Measurements from ENCODE around the gene LIAS.
"Not testable (repeated sequence)": the region's sequence is repeated elsewhere in the genome, so short reads cannot be mapped to it uniquely, and the experiment has no call there.

Gene LIAS

DNA sequence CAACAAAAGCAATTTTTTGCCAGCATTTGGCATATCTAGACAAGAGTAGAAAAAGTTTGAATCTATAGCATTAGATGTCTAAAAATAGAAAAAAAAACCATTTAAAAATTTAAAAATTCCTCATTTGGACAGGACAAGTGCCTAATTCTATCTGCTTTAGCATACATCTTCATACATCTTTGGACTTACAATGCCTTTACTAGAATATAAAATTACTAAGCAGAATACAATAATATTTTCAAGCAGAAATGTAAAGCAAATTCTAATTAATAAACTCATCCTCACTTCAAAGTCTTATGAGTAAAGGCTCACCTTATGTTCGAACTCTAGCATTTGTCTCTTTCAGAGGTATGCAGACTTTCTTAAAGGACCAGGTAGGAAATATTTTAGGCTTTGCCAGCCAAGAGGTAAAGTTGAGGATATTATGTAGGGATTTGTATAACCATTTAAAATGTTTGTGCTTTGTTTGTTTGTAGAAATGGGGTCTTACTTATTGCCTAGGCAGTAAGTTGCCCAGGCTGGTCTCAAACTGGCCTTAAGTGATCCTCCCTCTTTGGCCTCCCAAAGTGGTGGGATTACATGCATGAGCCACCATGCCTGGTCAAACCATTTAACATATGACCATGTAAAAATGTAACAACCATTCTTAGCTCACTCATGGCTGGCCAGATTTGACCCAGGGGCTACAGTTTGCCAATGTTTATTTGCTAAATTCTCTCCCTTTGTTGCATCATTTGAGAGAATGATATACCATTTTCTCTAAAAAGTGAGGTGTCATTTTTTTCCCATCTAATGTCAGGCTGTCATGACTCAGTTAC lies 39.3 kb downstream of the LIAS start:
- DNase-seq (ENCODE audit: low spot score) = no peak

DNA sequence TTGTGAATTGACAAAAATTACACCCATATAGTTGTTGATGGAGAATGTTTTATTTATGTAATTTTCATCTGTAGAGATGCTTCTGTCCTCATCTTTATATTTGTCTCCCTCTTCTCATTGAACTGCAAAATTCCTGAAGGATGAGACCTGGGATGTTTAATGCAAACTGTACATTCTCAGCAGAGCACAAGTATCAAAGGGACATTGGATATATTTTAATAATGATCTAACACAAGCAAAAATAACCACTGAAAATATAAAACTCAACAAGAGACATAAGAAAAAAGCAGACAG lies 39.8 kb downstream of the LIAS start:
- DNase-seq (ENCODE audit: low spot score) = no peak

DNA sequence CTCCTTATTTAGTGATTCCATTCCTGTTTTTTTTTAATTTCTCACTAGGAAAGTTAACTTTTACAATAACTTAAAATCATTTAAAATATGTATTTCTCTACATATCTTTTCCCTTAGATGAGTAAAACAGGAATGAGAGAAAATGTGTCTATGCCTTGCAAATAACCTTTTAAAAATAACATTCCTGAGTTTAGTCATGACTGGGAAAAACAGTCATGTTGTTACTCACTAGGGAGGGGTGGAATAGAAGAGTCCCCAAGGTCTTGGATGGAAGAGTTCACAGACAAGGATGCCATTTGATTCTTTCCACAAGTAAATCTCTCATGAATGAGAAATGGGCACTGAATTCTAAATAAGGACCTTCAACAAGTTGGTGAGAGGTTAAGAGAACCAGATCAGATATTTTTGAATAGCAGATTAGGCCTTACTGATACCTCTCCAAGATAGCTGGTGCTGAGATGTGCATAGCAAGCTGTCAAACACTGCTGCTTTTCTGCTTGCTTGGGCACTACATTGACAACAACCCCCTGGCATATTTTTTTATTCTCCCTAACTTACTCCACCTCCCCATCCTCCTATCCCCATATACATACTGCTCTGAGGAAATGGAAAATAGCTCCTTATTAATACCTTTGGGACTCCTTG lies 43.3 kb downstream of the LIAS start:
- no peak for DNase-seq (ENCODE audit: low spot score)

DNA sequence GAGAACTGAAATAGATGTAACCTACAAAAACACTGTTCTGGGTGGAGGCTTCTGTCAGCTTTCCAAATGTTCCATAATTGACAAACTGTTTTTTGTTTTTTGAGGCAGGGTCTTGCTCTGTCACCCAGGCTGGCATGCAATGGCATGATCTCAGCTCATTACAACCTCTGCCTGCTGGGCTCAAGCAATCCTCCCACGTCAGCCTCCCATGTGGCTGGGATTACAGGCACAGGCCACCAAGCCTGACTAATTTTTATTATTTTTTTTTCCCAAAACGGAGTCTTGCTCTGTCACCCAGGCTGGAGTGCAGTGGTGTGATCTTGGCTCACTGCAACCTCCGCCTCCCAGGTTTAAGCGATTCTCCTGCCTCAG lies 43.8 kb downstream of the LIAS start:
- DNase-seq (ENCODE audit: low spot score) = not testable (repeated sequence)

DNA sequence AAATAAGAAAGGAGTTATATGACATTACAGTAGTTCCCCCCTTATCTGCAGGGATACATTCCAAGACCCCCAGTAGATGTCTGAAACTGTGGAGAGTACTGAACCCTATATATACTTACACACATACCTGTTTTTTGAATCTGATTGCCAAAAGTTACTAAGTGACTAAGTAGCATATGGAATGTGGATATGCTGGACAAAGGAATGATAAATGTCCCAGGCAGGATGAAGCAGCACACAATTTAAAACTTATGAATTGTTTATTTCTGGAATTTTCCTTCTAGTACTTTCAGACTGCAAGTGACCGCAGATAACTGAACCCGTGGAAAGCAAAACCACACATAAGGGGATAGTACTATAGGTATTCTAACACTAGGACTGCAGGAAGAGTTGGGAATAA lies 45.7 kb downstream of the LIAS start:
- DNase-seq (ENCODE audit: low spot score) = no peak

DNA sequence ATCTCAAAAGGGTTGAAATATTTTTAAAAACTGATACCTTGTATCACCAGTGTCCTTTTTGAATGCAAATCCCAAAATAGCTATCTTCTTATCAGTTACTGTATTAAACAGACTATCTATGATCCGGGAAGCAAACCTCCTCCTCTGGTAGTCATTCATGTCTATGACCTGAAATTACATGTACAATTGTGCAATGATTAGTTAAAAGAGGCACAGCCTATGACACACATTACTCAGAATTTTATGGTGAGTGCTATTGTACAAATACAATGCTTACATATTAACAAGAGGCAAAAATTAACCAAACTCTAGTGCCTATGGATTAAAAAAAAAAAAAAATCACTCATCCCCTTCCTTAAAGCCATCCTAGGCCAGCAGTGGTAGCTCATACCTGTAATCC lies 46.7 kb downstream of the LIAS start:
- DNase-seq (ENCODE audit: low spot score) = no peak

DNA sequence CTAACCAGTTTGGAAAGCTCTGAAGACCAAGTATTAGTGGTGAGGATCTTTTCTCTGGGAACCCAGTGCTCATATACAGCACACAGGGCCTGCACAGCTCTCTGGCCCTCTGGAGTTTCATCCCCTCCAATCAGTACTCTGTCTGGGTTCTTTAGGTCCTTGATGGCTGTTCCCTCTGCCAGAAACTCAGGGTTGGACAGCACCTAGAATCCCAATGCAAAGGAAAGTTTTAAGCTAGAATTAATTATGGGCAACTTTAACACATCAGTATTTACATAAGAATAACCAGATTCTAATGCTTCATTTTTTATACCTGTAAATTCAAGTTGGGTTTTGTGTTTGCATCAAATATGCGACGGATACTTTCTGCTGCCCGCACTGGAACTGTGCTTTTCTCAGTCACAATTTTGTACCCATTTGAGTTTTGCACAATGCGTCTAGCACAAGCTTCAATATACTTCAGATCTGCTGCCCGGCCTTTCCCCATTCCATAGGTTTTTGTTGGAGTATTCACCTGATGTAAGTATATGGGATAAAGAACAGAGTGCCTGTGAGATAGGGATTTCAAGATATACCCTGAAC lies 51.6 kb downstream of the LIAS start:
- no peak for DNase-seq (ENCODE audit: low spot score)

DNA sequence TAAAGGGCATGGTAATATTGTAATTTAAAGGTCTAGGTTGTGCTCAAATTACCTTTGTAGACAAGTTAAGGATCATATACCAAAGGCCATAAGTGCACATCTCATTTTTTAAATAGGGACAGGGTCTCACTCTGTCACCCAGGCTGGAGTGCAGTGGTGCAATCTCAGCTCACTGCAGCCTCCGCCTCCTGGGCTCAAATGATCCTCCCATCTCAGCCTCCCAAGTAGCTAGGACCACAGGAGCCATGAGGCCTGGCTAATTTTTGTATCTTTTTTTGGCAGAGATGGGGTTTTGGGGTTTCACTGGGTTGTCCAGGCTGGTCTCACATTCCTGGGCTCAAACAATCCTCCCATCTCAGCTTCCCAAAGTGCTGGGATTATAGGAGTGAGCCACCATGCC lies 55.4 kb downstream of the LIAS start:
- not testable (repeated sequence) for DNase-seq (ENCODE audit: low spot score)

DNA sequence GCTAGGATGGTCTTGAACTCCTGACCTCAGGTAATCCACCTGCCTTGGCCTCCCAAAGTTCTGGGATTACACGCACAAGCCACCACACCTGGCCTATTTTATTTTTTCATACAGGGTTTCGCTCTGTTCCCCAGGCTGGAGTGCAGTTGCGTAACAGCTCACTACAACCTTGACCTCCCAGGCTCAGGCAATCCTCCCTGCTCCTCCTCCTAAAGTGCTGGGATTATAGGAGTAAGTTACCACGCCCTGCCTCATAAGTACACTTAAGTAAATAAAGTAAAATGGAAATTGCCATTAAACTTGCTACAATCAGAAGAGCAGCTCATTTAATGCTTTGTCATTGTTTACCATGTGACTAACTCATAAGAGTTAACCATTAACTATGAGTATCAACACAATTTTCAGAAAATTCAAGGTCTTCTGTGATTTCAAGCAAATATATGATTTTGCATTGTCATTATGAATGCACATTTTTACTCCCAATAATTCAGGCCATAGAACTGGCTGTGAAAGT lies 56.1 kb downstream of the LIAS start:
- DNase-seq (ENCODE audit: low spot score) = no peak

DNA sequence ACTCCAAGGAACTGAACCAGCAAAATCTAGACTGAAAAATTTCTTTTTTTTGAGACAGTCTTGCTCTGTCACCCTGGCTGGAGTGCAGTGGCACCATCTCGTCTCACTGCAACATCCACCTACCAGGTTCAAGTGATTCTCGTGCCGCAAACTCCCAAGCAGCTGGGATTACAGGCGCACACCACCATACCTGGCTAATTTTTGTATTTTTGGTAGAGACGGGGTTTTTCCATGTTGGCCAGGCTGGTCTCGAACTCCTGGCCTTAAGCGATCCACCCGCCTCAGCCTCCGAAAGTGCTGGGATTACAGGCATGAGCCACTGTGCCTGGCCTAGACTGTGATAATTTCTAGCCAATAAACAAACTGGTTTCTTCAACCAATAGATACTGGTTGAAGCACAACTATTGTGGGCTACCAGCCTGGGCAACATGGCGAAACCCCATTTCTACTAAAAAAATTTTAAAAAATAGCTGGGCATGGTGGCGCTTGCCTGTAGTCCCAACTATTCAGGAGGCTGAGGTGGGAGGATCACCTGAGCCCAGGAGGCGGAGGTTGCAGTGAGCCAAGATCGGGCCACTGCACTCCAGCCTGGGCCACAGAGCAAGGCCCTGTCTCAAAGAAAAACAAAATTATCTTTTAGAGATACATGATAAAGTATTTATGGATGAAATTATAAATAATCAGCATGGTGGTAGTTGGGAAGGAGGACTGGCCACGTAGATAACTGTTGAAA lies 57.0 kb downstream of the LIAS start:
- DNase-seq (ENCODE audit: low spot score) = not testable (repeated sequence)

DNA sequence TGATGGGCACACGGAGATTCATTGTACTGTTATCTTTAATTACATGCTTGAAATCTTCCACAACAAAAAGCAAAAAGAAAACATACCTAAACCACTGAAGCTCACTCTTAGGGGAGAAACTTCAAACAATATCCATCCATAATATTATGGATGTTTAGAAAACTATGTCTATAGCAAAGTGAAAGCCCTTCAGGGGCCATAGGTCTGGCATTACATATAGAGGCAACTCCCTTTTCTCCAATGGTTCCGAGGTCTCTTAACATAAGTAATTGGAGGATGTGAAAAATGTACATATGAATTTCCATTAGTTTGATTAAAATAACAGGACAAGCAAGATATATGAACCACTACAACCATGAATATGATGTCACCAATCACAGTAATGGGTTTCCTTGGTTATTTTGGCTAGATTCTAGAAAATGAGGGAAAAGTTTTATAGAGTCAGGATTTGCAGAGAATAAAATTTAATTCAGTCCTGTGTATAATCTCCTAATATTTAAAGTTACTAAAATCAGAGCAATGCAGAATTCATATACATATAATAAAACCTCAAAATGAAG lies 57.6 kb downstream of the LIAS start:
- DNase-seq (ENCODE audit: low spot score) = no peak

DNA sequence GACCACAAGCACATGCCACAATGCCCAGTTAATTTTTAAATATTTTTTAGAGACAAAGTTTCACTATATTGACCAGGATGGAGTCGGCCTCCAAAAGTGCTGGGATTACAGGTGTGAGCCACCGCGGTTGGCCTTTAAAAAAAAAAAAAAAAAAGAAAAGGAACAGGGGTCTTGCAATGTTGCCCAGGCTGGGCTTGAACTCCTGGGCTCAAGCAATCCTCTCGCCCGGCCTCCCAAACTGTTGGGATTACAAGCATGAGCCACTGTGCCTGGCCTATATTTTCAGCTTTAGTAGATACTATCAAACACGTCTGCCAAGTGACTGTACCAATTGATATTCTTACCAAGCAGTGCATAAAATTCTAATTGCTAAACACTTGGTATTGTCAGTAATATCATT lies 59.6 kb downstream of the LIAS start:
- DNase-seq (ENCODE audit: low spot score) = no peak

DNA sequence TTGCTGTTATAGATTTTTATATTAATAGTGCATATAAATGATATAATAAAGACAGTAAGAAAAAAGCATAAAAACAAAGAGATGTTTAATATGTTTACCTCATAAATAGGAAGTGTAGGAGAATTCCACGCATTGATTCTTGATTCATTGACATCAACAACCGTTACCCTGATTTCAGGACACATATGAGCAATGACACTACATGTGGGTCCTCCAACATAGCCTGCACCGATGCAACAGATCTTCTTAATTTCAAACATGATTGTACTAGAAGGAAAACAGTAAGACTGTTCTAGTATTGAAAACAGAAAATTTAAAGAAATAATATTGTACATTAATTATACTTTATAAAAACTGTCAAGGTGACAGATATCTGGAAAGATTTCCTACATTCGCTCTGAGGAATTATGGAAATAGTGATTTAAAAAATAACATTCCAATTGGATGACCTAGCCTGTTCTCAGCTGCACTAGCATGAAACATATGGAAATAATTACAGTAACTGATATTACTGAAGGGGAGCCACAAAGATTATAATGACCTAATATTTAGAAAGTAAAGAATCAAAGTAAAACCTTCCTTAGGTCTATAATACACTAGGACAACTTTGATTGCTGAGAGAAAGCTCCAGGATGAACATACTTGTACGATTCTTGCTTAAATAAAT lies 62.5 kb downstream of the LIAS start:
- no peak for DNase-seq (ENCODE audit: low spot score)

DNA sequence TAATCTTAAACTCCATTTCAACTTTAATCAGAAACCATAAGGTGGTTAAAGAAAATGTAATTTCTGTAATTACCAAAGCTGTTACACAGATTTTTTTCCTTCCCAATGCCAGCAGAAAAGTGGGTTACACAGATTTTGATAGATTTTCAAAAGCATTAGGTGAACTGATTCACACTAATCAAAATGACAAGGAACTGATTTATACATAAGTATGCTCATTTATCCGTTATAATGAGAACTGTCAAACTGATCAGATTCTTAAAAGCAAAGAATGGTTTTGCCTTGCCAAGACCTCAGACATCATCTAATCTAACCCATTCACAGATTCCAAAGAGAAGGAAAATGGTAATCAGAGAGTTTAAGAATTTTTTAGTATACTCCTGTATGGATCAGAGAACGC lies 63.2 kb downstream of the LIAS start:
- no peak for DNase-seq (ENCODE audit: low spot score)

DNA sequence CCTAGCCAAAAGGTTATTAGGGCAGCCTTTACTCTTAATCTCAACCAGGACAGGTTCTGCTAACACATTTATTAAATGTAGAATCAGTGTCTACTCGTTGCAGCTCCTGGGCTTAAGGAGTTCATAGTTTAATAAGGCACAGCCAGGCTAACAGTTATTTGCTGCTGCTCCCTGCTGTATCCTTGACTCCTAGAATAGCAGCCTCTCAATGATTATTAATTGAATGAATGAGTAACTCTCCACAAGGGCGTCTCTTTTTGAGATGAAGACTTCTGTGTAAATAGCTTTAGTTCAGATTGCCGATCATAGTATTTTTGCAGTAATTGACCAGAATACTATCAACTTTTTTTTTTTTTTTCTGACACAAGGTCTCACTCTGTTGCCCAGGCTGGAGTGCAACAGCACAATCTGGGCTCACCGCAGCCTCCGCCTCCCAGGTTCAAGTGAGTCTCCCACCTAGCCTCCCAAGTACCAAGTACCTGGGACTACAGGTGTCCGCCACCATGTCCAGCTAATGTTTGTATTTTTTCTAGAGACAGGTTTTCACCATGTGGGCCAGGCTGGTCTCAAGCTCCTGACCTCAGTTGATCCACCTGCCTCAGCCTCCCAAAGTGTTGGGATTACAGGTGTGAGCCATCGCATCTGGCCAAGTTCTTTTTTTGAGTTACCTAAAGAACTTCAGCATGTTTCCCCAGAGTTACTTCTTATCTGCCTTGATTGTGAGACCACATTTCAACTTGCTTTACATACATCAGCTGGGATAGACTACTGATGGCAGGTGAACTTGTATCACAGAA lies 65.5 kb downstream of the LIAS start:
- DNase-seq (ENCODE audit: low spot score) = no peak

DNA sequence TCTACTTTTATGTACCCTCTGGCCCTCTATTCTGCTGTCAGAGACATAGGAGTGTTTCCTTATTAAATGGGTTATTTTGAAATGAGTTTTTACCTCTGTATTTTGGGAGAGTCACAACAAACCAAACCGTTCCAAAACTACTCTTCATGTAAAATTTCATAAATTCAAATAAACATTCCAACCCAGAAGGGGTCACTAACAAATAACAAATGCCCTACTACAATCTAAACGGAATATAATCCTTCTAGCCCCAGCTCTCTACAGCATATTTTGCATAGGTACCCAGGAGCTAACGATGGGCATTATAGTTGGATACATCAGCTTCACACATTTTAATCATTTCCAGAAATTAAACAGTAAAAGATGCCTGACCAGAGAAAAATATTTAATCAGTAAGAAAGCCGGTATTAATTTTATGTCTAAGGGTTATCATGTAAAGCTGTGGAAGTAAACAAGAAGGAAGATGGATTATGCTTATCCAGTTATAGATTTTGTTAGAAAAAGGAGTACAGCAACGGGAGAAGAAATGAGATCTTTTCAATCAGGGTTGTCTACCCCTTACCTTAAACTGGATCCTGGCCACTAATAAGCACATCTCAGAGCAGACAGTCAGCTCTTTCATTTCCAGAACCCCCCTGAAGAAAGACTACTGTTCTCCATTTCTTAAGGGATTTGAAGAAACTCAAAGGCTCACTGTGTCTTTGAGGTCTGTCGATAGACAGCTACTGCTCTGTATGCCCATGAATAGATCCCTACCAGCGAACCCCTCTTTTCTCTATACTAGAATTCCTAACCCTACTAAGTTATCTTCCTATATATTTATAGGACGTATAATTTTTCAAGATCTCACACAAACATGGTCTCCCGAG lies 67.2 kb downstream of the LIAS start:
- no peak for DNase-seq (ENCODE audit: low spot score)

DNA sequence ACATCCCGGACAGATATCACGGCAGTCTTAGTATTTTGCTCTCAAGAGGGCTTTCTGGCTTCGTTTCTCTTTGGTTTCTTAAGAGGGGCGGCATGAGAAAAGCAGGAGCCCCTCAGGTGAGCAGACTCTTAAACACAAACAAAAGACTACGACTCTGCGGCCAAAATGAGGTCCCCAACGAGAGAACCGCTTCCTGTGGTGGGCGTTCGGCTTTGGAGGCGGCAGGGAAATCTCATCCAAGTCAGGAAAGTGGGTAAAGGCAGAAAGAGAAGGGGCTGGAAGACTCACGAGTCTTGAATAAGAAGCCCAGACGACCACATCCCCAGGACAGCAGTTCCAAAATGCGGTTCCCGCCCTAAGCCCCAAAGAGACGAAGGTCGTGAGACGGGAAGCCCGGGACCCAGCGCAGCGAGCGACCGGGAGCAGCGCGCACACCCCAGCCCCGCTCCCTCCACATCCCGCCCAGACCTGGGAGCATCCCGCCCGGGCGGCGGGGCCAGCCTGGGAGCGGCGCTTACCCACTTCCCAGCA lies 68.0 kb downstream of the LIAS start:
- no peak for DNase-seq (ENCODE audit: low spot score)

DNA sequence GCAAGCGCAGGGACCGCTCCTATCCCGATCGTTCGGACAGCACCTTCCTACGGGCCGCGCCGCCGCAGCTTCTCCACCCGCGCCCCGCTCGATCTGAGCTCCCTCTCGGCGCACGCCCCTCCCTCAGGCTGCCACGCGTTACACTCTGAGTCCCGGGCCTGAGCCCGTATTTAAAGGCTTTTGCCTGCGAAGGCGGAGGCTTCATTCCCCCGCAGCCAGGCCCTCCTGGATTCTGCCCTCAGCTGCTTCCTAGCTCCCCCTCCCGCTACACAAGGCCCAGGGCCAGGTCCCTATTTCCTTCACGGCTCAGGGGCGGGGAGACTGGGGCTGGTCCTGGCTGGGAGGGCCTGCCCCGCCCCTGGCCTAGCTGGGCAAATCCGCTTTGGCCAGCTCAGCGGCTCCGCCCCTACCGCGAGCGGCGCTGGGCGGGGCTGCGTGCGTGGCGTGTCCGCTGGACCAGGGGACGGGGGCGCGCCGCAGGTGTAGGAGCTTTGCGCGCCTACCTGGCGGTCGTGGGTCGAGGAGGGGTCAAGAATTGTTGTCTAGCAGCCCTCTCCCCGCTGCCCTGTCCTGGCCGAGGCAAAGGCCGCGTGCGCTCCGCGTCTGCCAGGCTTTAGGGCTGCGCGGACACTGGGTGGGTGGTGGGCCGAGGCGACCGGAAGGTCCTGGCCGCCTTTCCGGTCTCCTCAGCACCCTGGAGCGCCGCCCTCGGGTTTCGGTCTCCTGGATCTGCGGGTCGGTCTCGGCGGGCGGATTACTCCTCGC lies 68.6 kb downstream of the LIAS start, which contains the start of gene UGDH:
Gene UGDH, minus strand, starts transcription at position 144 of the 765 bp plus-strand sequence. CDS start 5,927 bp downstream, outside the sequence.
- DNase-seq (ENCODE audit: low spot score) = peak; percentile 99

DNA sequence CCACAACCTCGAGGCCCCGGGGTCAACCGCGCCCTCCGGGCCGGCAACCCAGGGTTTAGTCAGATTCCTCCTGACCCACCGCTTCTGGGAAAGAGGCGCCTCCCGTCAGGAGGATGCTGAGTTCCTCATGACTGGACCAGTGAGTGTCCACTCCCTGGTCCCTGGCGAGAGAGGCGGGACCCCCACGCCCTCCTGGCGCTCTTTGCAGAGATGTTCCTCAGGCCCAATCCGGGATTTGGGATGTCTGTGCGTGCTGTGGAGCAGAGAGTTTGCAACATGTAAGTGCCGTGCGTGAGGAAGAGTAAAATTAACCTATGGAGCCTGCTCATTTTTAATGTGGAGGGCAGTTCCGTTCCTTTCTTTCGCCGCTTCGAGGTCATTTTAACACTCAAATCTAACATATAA lies 69.2 kb downstream of the LIAS start:
- DNase-seq (ENCODE audit: low spot score) = no peak

All from left forelimb (tissue), 1 donor.